Muscle of leg (tissue), 11 donors: ENCODE measurements around the gene WDR49. TPM values are rescaled to one million over a fixed set of nuclear protein-coding genes. Genes with fewer than 3 reads are reported as not detected.

Experiments
- DNase-seq: peaks from one replicate; pipeline ENCODE4 v3.0.0; 2013
- H3K27ac ChIP-seq: one replicate; pipeline ENCODE4 v1.5.1; 2013; ENCODE audit warnings: mild to moderate bottlenecking, low read length, control low read depth
- H3K27me3 ChIP-seq: one replicate; pipeline ENCODE4 v1.6.1; 2013; ENCODE audit warnings: low read length; ENCODE audit not compliant: control insufficient read depth, insufficient read depth
- H3K36me3 ChIP-seq: one replicate; pipeline ENCODE4 v1.6.1; 2013; ENCODE audit warnings: low read length; ENCODE audit not compliant: control insufficient read depth, insufficient read depth
- H3K4me1 ChIP-seq: one replicate; pipeline ENCODE4 v1.6.1; 2013; ENCODE audit warnings: low read length; ENCODE audit not compliant: control insufficient read depth, insufficient read depth
- H3K4me3 ChIP-seq: one replicate; pipeline ENCODE4 v1.5.1; 2013; ENCODE audit warnings: low read length, control low read depth
- H3K9me3 ChIP-seq: replicated peaks from 2 replicates; pipeline ENCODE4 v1.6.1; 2013; ENCODE audit warnings: low read depth, low read length; ENCODE audit not compliant: control insufficient read depth
- WGBS: methylation state at CpG from one replicate; pipeline ENCODE4 v1.1.5; 2013; ENCODE audit warnings: missing lambda C conversion rate; ENCODE audit not compliant: insufficient coverage; 5-methylcytosine and 5-hydroxymethylcytosine counted together
- polyA plus RNA-seq, 8 donors: library from polyadenylated mRNA; unstranded; fragments of 120-200 nt; gene quantifications; one replicate each; pipeline versions ENCODE4 v1.2.1 to v1.2.3, GENCODE V29; 2013; ENCODE audit warnings: inconsistent platforms in 1 of 8, low replicate concordance in 1 of 8; ENCODE audit not compliant: insufficient read length in 8 of 8, insufficient read depth in 1 of 8
- total RNA-seq: library from RNA; stranded (reverse); fragments of 120-200 nt; gene quantifications from one replicate; pipeline ENCODE4 v1.2.4, GENCODE V29; 2013

Gene WDR49
- total and polyA plus RNA-seq, 9 donors, result 0.05 to 0.58 (median 0.27) TPM; not detected in 2

- Histone ChIP-seq H3K27me3 (no peaks in the 10 kb centered on the region), H3K27ac (no peak overlapping the region), H3K36me3 (no peaks in the 10 kb centered on the region), H3K4me3 (no peak overlapping the region), H3K9me3 (no peaks in the 10 kb centered on the region), H3K4me1 (no peaks in the 10 kb centered on the region)
- peak; percentile 75 for DNase-seq
- WGBS, result no CpG with 5 or more reads among the region's 3 CpGs
These were observed 184.4 kb downstream of the WDR49 start for GRCh38 chr3:167469381-167469780.

GRCh38 chr3:167467848-167468611 is 185.7 kb downstream of the WDR49 start:
- H3K4me3 ChIP-seq, result no peak overlapping the region
- H3K9me3 ChIP-seq, result no peaks in the 10 kb centered on the region
- H3K27me3 ChIP-seq, result no peaks in the 10 kb centered on the region
- no peak overlapping the region for H3K27ac ChIP-seq
- no peak for DNase-seq
- no peaks in the 10 kb centered on the region for H3K36me3 ChIP-seq
- H3K4me1 ChIP-seq, result no peaks in the 10 kb centered on the region
- WGBS, result no CpG with 5 or more reads among the region's 5 CpGs

GRCh38 chr3:167466966-167467365 is 186.8 kb downstream of the WDR49 start:
- DNase-seq, result no peak
- Histone ChIP-seq H3K9me3 (no peaks in the 10 kb centered on the region), H3K4me1 (no peaks in the 10 kb centered on the region), H3K27ac (no peak overlapping the region), H3K36me3 (no peaks in the 10 kb centered on the region), H3K27me3 (no peaks in the 10 kb centered on the region), H3K4me3 (no peak overlapping the region)

GRCh38 chr3:167456157-167456799 is 197.5 kb downstream of the WDR49 start:
- H3K9me3 ChIP-seq, result no peaks in the 10 kb centered on the region
- DNase-seq, result no peak
- no peaks in the 10 kb centered on the region for H3K36me3 ChIP-seq
- 59% methylated on average over 4 of the region's 6 CpGs for WGBS
- H3K27ac ChIP-seq, result no peak overlapping the region
- no peaks in the 10 kb centered on the region for H3K27me3 ChIP-seq
- H3K4me3 ChIP-seq, result no peak overlapping the region
- no peaks in the 10 kb centered on the region for H3K4me1 ChIP-seq

GRCh38 chr3:167453815-167454214 is 199.9 kb downstream of the WDR49 start:
- DNase-seq, result no peak
- Histone ChIP-seq H3K4me3 (no peak overlapping the region), H3K9me3 (no peaks in the 10 kb centered on the region), H3K27ac (no peak overlapping the region), H3K36me3 (no peaks in the 10 kb centered on the region), H3K27me3 (no peaks in the 10 kb centered on the region), H3K4me1 (no peaks in the 10 kb centered on the region)
- no CpG with 5 or more reads among the region's 2 CpGs for WGBS

GRCh38 chr3:167451282-167451681 is 202.5 kb downstream of the WDR49 start:
- Histone ChIP-seq H3K27me3 (no peaks in the 10 kb centered on the region), H3K27ac (no peak overlapping the region), H3K4me3 (no peak overlapping the region), H3K36me3 (no peaks in the 10 kb centered on the region), H3K9me3 (no peaks in the 10 kb centered on the region), H3K4me1 (no peaks in the 10 kb centered on the region)
- 100% methylated on average over 1 of the region's 1 CpG for WGBS
- no peak for DNase-seq

- Histone ChIP-seq H3K4me3 (no peak overlapping the region), H3K9me3 (no peaks in the 10 kb centered on the region), H3K4me1 (no peaks in the 10 kb centered on the region), H3K27me3 (no peaks in the 10 kb centered on the region), H3K27ac (no peak overlapping the region), H3K36me3 (no peaks in the 10 kb centered on the region)
- no CpG with 5 or more reads among the region's 2 CpGs for WGBS
- DNase-seq, result no peak
These were observed 203.1 kb downstream of the WDR49 start for GRCh38 chr3:167450675-167451074.

GRCh38 chr3:167450195-167450594 is 203.5 kb downstream of the WDR49 start:
- WGBS, result no CpG with 5 or more reads among the region's 5 CpGs
- no peaks in the 10 kb centered on the region for H3K36me3 ChIP-seq
- H3K9me3 ChIP-seq, result no peaks in the 10 kb centered on the region
- H3K4me1 ChIP-seq, result no peaks in the 10 kb centered on the region
- DNase-seq, result no peak
- no peak overlapping the region for H3K4me3 ChIP-seq
- H3K27ac ChIP-seq, result no peak overlapping the region
- no peaks in the 10 kb centered on the region for H3K27me3 ChIP-seq

GRCh38 chr3:167445491-167445890 is 208.3 kb downstream of the WDR49 start:
- peak; percentile 54 for DNase-seq

GRCh38 chr3:167441256-167441655 is 212.5 kb downstream of the WDR49 start:
- no peak for DNase-seq
- H3K27me3 ChIP-seq, result no peaks in the 10 kb centered on the region
- H3K36me3 ChIP-seq, result no peaks in the 10 kb centered on the region
- no peak overlapping the region for H3K4me3 ChIP-seq
- no peaks in the 10 kb centered on the region for H3K9me3 ChIP-seq
- H3K27ac ChIP-seq, result no peak overlapping the region
- no peaks in the 10 kb centered on the region for H3K4me1 ChIP-seq
- WGBS, result no CpG with 5 or more reads among the region's 2 CpGs

More at GRCh38 chr3:167445491-167445890, 208.3 kb downstream of the WDR49 start:
- Histone ChIP-seq H3K9me3 (no peaks in the 10 kb centered on the region), H3K4me1 (no peaks in the 10 kb centered on the region), H3K27me3 (no peaks in the 10 kb centered on the region), H3K36me3 (no peaks in the 10 kb centered on the region), H3K27ac (no peak overlapping the region), H3K4me3 (no peak overlapping the region)
